Hematopoietic multipotent progenitor cell treated with erythropoietin and hydrocortisone succinate and interleukin-3 and kit ligand, for 4 days (in vitro differentiated cells): ENCODE measurements around the gene NT5DC4.

ENCODE experiments used
- DNase-seq: peaks from one replicate; pipeline ENCODE4 v3.0.0-alpha.2; 2015

The NT5DC4 gene

GRCh38 chr2:112724591-112725525 is 4.0 kb downstream of the NT5DC4 start:
- peak; percentile 79 for DNase-seq

GRCh38 chr2:112725545-112726457 is 5.0 kb downstream of the NT5DC4 start:
- no peak for DNase-seq

- DNase-seq, result peak; percentile 97
Observed at GRCh38 chr2:112726487-112727190, 5.8 kb downstream of the NT5DC4 start.

GRCh38 chr2:112727276-112728028 is 6.6 kb downstream of the NT5DC4 start:
- DNase-seq, result no peak

- DNase-seq, result peak; percentile 70
Observed at GRCh38 chr2:112728029-112728362, 7.2 kb downstream of the NT5DC4 start.

GRCh38 chr2:112728378-112729175 is 7.8 kb downstream of the NT5DC4 start:
- DNase-seq, result peak; percentile 57

- no peak for DNase-seq
Observed at GRCh38 chr2:112730216-112730615, 9.4 kb downstream of the NT5DC4 start.

- no peak for DNase-seq
Observed at GRCh38 chr2:112730791-112731190, 10.0 kb downstream of the NT5DC4 start.

GRCh38 chr2:112731479-112731878 is 10.7 kb downstream of the NT5DC4 start:
- no peak for DNase-seq

- no peak for DNase-seq
Observed at GRCh38 chr2:112733456-112733855, 12.6 kb downstream of the NT5DC4 start.

GRCh38 chr2:112733871-112734270 is 13.1 kb downstream of the NT5DC4 start:
- DNase-seq, result no peak

GRCh38 chr2:112737542-112738232 is 16.9 kb downstream of the NT5DC4 start:
- no peak for DNase-seq

GRCh38 chr2:112740527-112740926 is 19.7 kb downstream of the NT5DC4 start:
- no peak for DNase-seq

- DNase-seq, result peak; percentile 93
Observed at GRCh38 chr2:112749755-112750559, 29.1 kb downstream of the NT5DC4 start.

- no peak for DNase-seq
Observed at GRCh38 chr2:112750560-112750843, 29.7 kb downstream of the NT5DC4 start.

GRCh38 chr2:112751451-112752197 is 30.8 kb downstream of the NT5DC4 start:
- no peak for DNase-seq

- no peak for DNase-seq
Observed at GRCh38 chr2:112752667-112753066, 31.8 kb downstream of the NT5DC4 start.

GRCh38 chr2:112754564-112754963 is 33.7 kb downstream of the NT5DC4 start:
- peak; percentile 65 for DNase-seq

- DNase-seq, result no peak
Observed at GRCh38 chr2:112755444-112755843, 34.6 kb downstream of the NT5DC4 start.
